Upper lobe of left lung (tissue), 6 donors: ENCODE data around the gene AMD1. TPM values are rescaled to one million over a fixed set of nuclear protein-coding genes. Genes with fewer than 3 reads are reported as not detected.

Experiments
- ATAC-seq, 2 donors: fragments of 200-7000 bp; cut with Tn5 transposase; one replicate each; pipeline ENCODE4 v1.9.1; 2022; ENCODE audit warnings: mild to moderate bottlenecking in 2 of 2, moderate library complexity in 2 of 2; ENCODE audit not compliant: low FRiP score in 2 of 2
- DNase-seq, 2 donors: peaks; one replicate each; pipeline ENCODE4 v3.0.0-alpha.2; 2019 to 2020
- H3K27ac ChIP-seq, 4 donors: fragments of 200-600 bp; sonication (generic); one replicate each; pipeline ENCODE4 v1.5.1; 2016 to 2019
- H3K27me3 ChIP-seq, 4 donors: fragments of 200-600 bp; sonication (generic); one replicate each; pipeline ENCODE4 v1.5.1; 2017 to 2019
- H3K36me3 ChIP-seq, 4 donors: fragments of 200-600 bp; sonication (generic); one replicate each; pipeline ENCODE4 v1.5.1; 2016 to 2019
- H3K4me1 ChIP-seq, 4 donors: fragments of 200-600 bp; sonication (generic); one replicate each; pipeline ENCODE4 v1.5.1; 2018 to 2019
- H3K4me3 ChIP-seq, 4 donors: fragments of 200-600 bp; sonication (generic); one replicate each; pipeline ENCODE4 v1.5.1; 2017 to 2019; ENCODE audit warnings: mild to moderate bottlenecking in 2 of 4, moderate library complexity in 1 of 4
- H3K9me3 ChIP-seq, 4 donors: fragments of 200-600 bp; sonication (generic); one replicate each; pipeline ENCODE4 v1.5.1; 2018 to 2019
- EP300 ChIP-seq, 4 donors: sonication (generic); formaldehyde crosslinking; IDR thresholded peaks; one replicate each; pipeline ENCODE4 v1.5.1; 2017; ENCODE audit warnings: antibody characterized with exemption in 4 of 4, control low read depth in 2 of 4
- POLR2A ChIP-seq, 4 donors: fragments of 450-650 bp; IDR thresholded peaks; one replicate each; pipeline ENCODE4 v1.5.1; 2016 to 2017; ENCODE audit warnings: antibody characterized with exemption in 4 of 4, mild to moderate bottlenecking in 2 of 4
- POLR2AphosphoS5 ChIP-seq, 2 donors: sonication (generic); formaldehyde crosslinking; IDR thresholded peaks; one replicate each; pipeline ENCODE4 v1.5.1; 2017; ENCODE audit warnings: antibody characterized with exemption in 2 of 2
- WGBS, 2 donors: methylation state at CpG; one replicate each; pipeline ENCODE4 v1.1.5; 2017 to 2018; 5-methylcytosine and 5-hydroxymethylcytosine counted together
- total RNA-seq, 6 donors: library from RNA; depleted of rRNA in 4 of 6; stranded (reverse); fragments of >200 nt in 4 of 6; gene quantifications; one replicate each; pipeline versions ENCODE4 v1.1.0 to v1.2.1, GENCODE V29; 2016 to 2021
- TF ChIP-seq, protein P1 (sequence below), 6 experiments: fragments of 450-650 bp in 4 of 6; fragments of 200-600 bp in 2 of 6; sonication (generic) in 2 of 6; IDR thresholded peaks; one replicate each; pipeline ENCODE4 v1.5.1; 2016 to 2019; ENCODE audit warnings: antibody characterized with exemption in 6 of 6
- donor health status: DM: no; HTN: no; CAD: no; lungs with moderate emphysema.
- donor health status: DM: no; HTN: yes; CAD: no; lungs with severe emphysema.

AMD1 gene
- total RNA-seq, 6 donors from 2014 or later, result 57.2 to 132 (median 67.9) TPM

DNA sequence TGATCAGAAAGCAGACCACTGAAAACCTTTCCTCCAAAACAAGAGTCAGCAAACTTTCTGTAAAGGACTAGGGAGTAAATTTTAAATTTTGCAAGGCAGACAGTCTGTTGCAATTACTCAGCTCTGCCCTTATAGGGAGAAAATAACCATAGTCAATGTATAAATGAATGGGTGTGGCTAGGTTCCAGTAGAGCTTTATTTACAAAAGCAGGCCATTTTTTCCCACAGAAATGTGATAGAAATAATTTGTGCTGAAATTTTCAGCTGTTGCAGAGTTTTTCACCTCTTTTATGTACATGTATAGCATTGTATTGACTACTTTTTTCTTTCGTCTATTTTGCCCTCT is 7.7 kb downstream of the AMD1 start:
- DNase-seq, result no peak
- Histone ChIP-seq H3K9me3 (no peaks in the 10 kb centered on the region), H3K27ac (no peak overlapping the region), H3K4me1 (peaks cover 55 to 83% (median 65%) of the 10 kb centered on the region in 4 donors), H3K4me3 (no peak overlapping the region), H3K36me3 (no peaks in the 10 kb centered on the region), H3K27me3 (no peaks in the 10 kb centered on the region)
- 63 to 81% methylated on average over 1 of the region's 1 CpG for WGBS, 2 donors
- TF ChIP-seq EP300 (IDR thresholded peaks at IDR 0.05), result no peak
- TF ChIP-seq POLR2A (IDR thresholded peaks at IDR 0.05), result no peak
- TF ChIP-seq, protein P1, sequence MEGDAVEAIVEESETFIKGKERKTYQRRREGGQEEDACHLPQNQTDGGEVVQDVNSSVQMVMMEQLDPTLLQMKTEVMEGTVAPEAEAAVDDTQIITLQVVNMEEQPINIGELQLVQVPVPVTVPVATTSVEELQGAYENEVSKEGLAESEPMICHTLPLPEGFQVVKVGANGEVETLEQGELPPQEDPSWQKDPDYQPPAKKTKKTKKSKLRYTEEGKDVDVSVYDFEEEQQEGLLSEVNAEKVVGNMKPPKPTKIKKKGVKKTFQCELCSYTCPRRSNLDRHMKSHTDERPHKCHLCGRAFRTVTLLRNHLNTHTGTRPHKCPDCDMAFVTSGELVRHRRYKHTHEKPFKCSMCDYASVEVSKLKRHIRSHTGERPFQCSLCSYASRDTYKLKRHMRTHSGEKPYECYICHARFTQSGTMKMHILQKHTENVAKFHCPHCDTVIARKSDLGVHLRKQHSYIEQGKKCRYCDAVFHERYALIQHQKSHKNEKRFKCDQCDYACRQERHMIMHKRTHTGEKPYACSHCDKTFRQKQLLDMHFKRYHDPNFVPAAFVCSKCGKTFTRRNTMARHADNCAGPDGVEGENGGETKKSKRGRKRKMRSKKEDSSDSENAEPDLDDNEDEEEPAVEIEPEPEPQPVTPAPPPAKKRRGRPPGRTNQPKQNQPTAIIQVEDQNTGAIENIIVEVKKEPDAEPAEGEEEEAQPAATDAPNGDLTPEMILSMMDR (IDR thresholded peaks at IDR 0.05), result no peak
- TF ChIP-seq POLR2AphosphoS5 (IDR thresholded peaks at IDR 0.05), result no peak
- no peak for ATAC-seq

DNA sequence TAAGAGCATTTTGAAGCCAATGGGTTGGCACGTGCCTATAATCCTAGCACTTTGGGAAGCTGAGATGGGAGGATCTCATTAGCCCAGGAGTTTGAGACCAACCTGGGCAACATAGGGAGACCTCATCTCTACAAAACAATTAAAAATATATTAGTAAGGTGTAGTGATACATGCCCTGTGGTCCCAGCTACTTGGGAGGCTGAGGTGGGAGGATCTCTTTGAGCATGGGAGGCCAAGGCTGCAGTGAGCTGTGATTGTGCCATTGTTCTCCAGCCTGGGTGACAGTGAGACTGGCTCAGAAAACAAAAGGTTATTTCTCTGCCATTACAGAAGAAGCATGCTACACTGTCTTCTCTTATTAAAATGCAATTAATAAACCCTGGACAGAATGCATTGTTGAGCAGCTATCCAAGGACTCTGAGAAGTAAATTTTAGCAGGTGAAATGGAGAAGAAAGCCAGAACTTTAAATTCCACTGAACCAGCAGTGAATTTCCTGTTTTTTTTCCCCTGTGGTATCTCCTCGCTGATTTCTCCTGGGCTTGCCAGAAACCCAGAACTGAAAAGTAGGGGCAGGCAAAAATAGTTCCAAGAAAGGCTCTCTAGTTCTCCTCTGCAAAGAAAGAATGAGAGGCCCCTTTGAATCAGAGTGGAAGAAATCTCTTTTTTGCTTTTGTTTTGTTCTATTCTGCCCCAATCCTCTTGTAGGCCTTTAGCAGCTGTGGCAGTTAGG is 8.4 kb downstream of the AMD1 start:
- Histone ChIP-seq H3K4me1 (peaks cover 47 to 75% (median 58%) of the 10 kb centered on the region in 4 donors), H3K36me3 (no peaks in the 10 kb centered on the region)
- 55 to 57% methylated on average over 2 of the region's 2 CpGs for WGBS, 2 donors

DNA sequence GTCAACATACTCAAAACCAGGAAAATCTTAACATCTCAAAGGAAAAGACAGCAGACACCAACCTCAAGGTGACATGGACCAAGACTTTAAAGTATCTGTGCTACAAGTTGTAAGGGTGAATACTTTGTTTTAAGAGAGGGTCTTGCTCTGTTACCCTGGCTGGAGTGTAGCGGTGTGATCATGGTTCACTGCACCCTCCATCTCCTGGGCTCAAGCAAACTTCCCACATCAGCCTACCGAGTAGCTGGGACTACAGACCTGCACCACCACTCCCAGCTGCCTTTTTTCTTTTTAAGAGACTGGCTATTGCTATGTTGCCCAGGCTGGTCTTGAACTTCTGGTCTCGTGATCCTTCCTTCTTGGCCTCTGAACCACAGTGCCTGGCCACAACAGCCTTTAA is 9.7 kb downstream of the AMD1 start:
- no peaks in the 10 kb centered on the region for H3K9me3 ChIP-seq
- no peak for ATAC-seq
- no peak overlapping the region for H3K27ac ChIP-seq
- no peak for TF ChIP-seq POLR2A (IDR thresholded peaks at IDR 0.05)
- H3K36me3 ChIP-seq, result peaks cover 0 to 4% (median under 1%) of the 10 kb centered on the region in 4 donors
- no peak overlapping the region for H3K4me3 ChIP-seq
- DNase-seq, result no peak
- no peaks in the 10 kb centered on the region for H3K27me3 ChIP-seq
- peaks cover 34 to 62% (median 46%) of the 10 kb centered on the region in 4 donors for H3K4me1 ChIP-seq
- 77 to 84% methylated on average over 3 of the region's 3 CpGs for WGBS, 2 donors

More for the DNA sequence above, 8.4 kb downstream of the AMD1 start:
- Histone ChIP-seq H3K4me3 (no peak overlapping the region), H3K9me3 (no peaks in the 10 kb centered on the region), H3K27ac (no peak overlapping the region), H3K27me3 (no peaks in the 10 kb centered on the region)
- TF ChIP-seq, protein P1 (IDR thresholded peaks at IDR 0.05), result no peak
- TF ChIP-seq EP300 (IDR thresholded peaks at IDR 0.05), result no peak
- no peak for TF ChIP-seq POLR2AphosphoS5 (IDR thresholded peaks at IDR 0.05)
- TF ChIP-seq POLR2A (IDR thresholded peaks at IDR 0.05), result no peak
- DNase-seq (no peak), ATAC-seq (no peak)

DNA sequence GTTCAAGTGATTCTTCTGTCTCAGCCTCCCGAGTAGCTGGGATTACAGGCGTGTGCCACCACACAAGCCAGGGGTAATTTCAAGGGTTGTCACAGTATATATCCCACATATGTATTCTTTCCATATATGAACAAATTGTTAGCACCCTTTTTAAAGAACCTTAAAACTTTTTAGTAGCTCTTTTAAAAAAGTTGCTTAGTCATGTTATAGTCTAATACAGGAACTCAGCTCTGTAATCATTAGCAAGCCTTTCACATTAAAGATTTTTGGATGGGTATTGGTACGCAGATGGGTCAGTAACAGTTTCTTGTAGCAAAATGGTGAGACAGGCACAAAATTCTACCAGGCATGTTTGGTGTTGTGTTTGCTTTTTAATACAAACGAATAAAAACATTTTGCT is 10.9 kb downstream of the AMD1 start:
- 91 to 93% methylated on average over 4 of the region's 4 CpGs for WGBS, 2 donors
- DNase-seq, result no peak
- TF ChIP-seq POLR2AphosphoS5 (IDR thresholded peaks at IDR 0.05) (no peak), EP300 (IDR thresholded peaks at IDR 0.05) (no peak), POLR2A (IDR thresholded peaks at IDR 0.05) (no peak)
- TF ChIP-seq, protein P1 (IDR thresholded peaks at IDR 0.05), result no peak
- Histone ChIP-seq H3K36me3 (peaks cover 4 to 12% (median 10%) of the 10 kb centered on the region in 4 donors), H3K4me1 (peaks cover 22 to 50% (median 35%) of the 10 kb centered on the region in 4 donors), H3K27ac (no peak overlapping the region), H3K27me3 (no peaks in the 10 kb centered on the region), H3K9me3 (no peaks in the 10 kb centered on the region), H3K4me3 (no peak overlapping the region)
- ATAC-seq, result no peak

DNA sequence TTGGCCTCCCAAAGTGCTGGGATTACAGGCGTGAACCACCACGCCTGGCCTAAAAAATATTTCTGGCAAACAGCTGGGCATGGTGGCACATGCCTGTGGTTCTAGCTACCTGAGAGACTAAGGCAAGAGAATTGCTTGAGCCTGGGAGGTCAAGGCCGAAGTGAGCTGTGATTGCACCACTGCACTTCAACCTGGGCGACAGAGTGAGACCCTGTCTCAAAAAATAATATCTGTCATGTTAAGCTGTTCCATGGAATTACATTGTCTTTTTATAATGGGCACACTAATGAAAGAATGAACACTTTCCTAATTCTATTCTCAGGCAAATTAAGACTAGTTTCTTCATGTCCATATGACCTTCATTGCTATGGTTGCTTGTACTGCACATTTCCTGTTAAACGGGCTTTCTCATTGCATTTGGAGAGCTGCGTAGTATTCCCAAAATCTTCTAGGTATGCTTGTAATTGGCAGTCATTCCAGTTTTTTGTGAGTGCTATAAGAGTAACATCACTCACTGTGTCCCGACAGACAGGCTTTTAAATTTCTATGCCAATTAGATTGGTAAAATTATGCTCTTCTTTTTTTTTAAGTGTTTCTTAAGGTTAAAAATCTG is 12.1 kb downstream of the AMD1 start:
- DNase-seq (no peak), ATAC-seq (no peak)
- no peak overlapping the region for H3K4me3 ChIP-seq
- peaks cover 14 to 39% (median 28%) of the 10 kb centered on the region in 4 donors for H3K4me1 ChIP-seq
- WGBS, 2 donors, result 79 to 83% methylated on average over 6 to 7 of the region's 7 CpGs
- peaks cover 7 to 24% (median 16%) of the 10 kb centered on the region in 4 donors for H3K36me3 ChIP-seq
- H3K27me3 ChIP-seq, result no peaks in the 10 kb centered on the region
- no peak overlapping the region for H3K27ac ChIP-seq
- TF ChIP-seq POLR2AphosphoS5 (IDR thresholded peaks at IDR 0.05), result no peak
- no peak for TF ChIP-seq EP300 (IDR thresholded peaks at IDR 0.05)
- TF ChIP-seq, protein P1 (IDR thresholded peaks at IDR 0.05), result no peak
- no peak for TF ChIP-seq POLR2A (IDR thresholded peaks at IDR 0.05)
- no peaks in the 10 kb centered on the region for H3K9me3 ChIP-seq
